ENCODE measurements around the gene DMRTA2.

DNA sequence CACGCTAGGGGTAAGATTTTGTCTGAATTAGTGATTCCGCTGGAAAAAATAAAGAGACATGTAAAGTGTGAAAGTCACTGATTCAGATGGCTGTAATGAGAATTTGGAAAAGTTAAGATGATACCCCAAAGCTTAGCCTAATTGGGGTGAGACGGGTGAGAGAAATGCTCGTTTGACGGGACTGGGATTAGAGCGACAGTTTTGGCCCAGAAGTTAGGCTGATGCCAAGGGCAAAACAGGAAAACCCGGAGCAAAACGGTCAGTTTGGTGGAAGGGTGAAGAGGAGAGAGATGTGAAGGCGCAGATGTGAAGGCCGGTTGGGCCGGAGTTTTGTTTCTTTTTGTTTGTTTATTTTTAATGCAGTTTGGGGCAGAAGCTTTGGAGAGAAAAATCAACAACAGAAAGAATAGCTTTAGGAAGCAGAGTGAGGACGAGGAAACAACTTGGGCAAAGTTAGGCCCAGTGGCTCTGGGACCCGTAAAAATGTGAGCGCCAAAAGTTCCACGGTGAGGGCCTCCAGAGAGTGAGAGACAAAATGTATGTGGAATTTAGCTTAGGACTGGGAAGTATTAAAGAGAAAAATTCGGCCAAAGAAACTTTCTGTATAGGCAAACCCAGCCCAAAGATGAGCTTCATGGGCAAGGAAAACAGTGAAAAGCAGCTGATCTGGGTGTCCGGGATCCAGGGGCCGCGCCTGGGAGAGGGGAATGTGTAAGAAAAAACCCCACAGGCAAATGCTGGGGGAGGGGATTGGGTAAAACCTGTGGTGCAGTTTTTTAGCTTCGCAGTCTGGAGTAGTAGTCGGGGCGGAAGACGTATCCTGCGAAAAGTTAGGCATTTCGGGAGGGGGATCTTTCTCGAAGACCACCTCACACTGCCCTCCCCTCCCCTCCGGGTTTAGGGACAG is 1.2 kb downstream of the DMRTA2 start:
- TF ChIP-seq, protein P1, sequence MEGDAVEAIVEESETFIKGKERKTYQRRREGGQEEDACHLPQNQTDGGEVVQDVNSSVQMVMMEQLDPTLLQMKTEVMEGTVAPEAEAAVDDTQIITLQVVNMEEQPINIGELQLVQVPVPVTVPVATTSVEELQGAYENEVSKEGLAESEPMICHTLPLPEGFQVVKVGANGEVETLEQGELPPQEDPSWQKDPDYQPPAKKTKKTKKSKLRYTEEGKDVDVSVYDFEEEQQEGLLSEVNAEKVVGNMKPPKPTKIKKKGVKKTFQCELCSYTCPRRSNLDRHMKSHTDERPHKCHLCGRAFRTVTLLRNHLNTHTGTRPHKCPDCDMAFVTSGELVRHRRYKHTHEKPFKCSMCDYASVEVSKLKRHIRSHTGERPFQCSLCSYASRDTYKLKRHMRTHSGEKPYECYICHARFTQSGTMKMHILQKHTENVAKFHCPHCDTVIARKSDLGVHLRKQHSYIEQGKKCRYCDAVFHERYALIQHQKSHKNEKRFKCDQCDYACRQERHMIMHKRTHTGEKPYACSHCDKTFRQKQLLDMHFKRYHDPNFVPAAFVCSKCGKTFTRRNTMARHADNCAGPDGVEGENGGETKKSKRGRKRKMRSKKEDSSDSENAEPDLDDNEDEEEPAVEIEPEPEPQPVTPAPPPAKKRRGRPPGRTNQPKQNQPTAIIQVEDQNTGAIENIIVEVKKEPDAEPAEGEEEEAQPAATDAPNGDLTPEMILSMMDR (IDR thresholded peaks at IDR 0.05), result no peak
- no peak for TF ChIP-seq POLR2A (IDR thresholded peaks at IDR 0.05)

All from body of pancreas (tissue), 4 donors.